Measurements from ENCODE around the gene CBLC.

CBLC gene

GRCh38 chr19:44811122-44811419 is 33.4 kb downstream of the CBLC start:
- H3K4me3 ChIP-seq (ENCODE audit: low read depth, low read length) = no peak overlapping the region
- H3K79me2 ChIP-seq = no peaks in the 10 kb centered on the region
- H3K27me3 ChIP-seq (ENCODE audit: control insufficient read depth, insufficient read depth, low read length) = no peaks in the 10 kb centered on the region
- no peaks in the 10 kb centered on the region for H3K9me3 ChIP-seq (ENCODE audit: control insufficient read depth, low read length)
- no peak overlapping the region for H3K9ac ChIP-seq
- TF ChIP-seq CTCF (IDR thresholded peaks at IDR 0.05) = no peak
- no peaks in the 10 kb centered on the region for H3K36me3 ChIP-seq (ENCODE audit: control insufficient read depth, insufficient read depth, low read length)
- peaks cover 18% of the 10 kb centered on the region for H3K4me1 ChIP-seq
- no peak overlapping the region for H2AFZ ChIP-seq
- no peak overlapping the region for H3K4me2 ChIP-seq (ENCODE audit: low read length)
- H3K27ac ChIP-seq = no peak overlapping the region

GRCh38 chr19:44812142-44812718 is 34.5 kb downstream of the CBLC start:
- Histone ChIP-seq H3K27me3 (ENCODE audit: control insufficient read depth, insufficient read depth, low read length) (no peaks in the 10 kb centered on the region), H3K4me2 (ENCODE audit: low read length) (no peak overlapping the region), H3K79me2 (no peaks in the 10 kb centered on the region), H3K27ac (no peak overlapping the region), H3K9ac (no peak overlapping the region), H3K4me1 (peaks cover 14% of the 10 kb centered on the region), H2AFZ (no peak overlapping the region), H3K36me3 (ENCODE audit: control insufficient read depth, insufficient read depth, low read length) (no peaks in the 10 kb centered on the region), H3K9me3 (ENCODE audit: control insufficient read depth, low read length) (no peaks in the 10 kb centered on the region), H3K4me3 (ENCODE audit: low read depth, low read length) (no peak overlapping the region)
- TF ChIP-seq CTCF (IDR thresholded peaks at IDR 0.05) = no peak

GRCh38 chr19:44813070-44813840 is 35.6 kb downstream of the CBLC start:
- H3K27me3 ChIP-seq (ENCODE audit: control insufficient read depth, insufficient read depth, low read length) = no peaks in the 10 kb centered on the region
- no peaks in the 10 kb centered on the region for H3K36me3 ChIP-seq (ENCODE audit: control insufficient read depth, insufficient read depth, low read length)
- no peak overlapping the region for H3K4me3 ChIP-seq (ENCODE audit: low read depth, low read length)
- no peak overlapping the region for H3K27ac ChIP-seq
- H3K4me2 ChIP-seq (ENCODE audit: low read length) = no peak overlapping the region
- peaks cover 4% of the 10 kb centered on the region for H3K4me1 ChIP-seq
- TF ChIP-seq CTCF (IDR thresholded peaks at IDR 0.05) = no peak
- H2AFZ ChIP-seq = no peak overlapping the region
- no peaks in the 10 kb centered on the region for H3K79me2 ChIP-seq
- no peaks in the 10 kb centered on the region for H3K9me3 ChIP-seq (ENCODE audit: control insufficient read depth, low read length)
- no peak overlapping the region for H3K9ac ChIP-seq

- Histone ChIP-seq H3K4me1 (no peaks in the 10 kb centered on the region), H3K27ac (no peak overlapping the region), H3K4me2 (ENCODE audit: low read length) (no peak overlapping the region), H3K4me3 (ENCODE audit: low read depth, low read length) (no peak overlapping the region), H3K9me3 (ENCODE audit: control insufficient read depth, low read length) (no peaks in the 10 kb centered on the region), H3K9ac (no peak overlapping the region), H3K27me3 (ENCODE audit: control insufficient read depth, insufficient read depth, low read length) (no peaks in the 10 kb centered on the region), H3K79me2 (no peaks in the 10 kb centered on the region), H3K36me3 (ENCODE audit: control insufficient read depth, insufficient read depth, low read length) (no peaks in the 10 kb centered on the region), H2AFZ (no peak overlapping the region)
- TF ChIP-seq CTCF (IDR thresholded peaks at IDR 0.05) = no peak
Measured at GRCh38 chr19:44813841-44814470, 36.3 kb downstream of the CBLC start.

Measured in parathyroid adenoma (tissue), 2 donors.